DOHH2 (cell line): ENCODE measurements around the gene ST3GAL5.

ENCODE experiments used
- EZH2phosphoT487 ChIP-seq: fragments of 200-600 bp; sonication (generic); IDR thresholded peaks from 2 replicates; pipeline ENCODE4 v1.6.1; 2017; ENCODE audit warnings: borderline replicate concordance, mild to moderate bottlenecking, antibody characterized with exemption, low read length, moderate library complexity, mixed read lengths
- TF ChIP-seq, protein P1 (sequence below): fragments of 200-600 bp; sonication (generic); IDR thresholded peaks from one replicate; pipeline ENCODE4 v1.5.1; 2014; ENCODE audit warnings: antibody characterized with exemption, mild to moderate bottlenecking, low read depth, low read length; ENCODE audit not compliant: poor library complexity, severe bottlenecking

DNA sequence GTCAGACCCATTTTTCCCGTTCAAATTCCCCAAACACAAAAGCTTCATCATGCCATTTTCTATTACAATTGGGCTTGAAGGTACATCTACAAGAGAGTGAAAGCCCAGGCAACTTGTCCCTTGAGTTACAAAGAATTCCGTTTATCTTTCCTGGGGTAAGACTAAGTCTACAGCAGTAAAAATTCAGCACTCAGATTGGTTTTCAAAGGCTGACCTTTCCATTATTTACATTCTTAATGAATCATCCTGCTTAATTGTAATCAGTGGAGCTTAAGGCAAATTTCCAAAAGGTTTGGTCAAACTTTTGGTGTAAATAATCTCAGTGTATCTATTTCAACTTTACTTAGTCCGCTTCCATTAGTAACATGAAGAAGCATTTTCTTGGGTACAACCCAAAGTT lies 33.4 kb upstream of the ST3GAL5 start:
- TF ChIP-seq, protein P1, sequence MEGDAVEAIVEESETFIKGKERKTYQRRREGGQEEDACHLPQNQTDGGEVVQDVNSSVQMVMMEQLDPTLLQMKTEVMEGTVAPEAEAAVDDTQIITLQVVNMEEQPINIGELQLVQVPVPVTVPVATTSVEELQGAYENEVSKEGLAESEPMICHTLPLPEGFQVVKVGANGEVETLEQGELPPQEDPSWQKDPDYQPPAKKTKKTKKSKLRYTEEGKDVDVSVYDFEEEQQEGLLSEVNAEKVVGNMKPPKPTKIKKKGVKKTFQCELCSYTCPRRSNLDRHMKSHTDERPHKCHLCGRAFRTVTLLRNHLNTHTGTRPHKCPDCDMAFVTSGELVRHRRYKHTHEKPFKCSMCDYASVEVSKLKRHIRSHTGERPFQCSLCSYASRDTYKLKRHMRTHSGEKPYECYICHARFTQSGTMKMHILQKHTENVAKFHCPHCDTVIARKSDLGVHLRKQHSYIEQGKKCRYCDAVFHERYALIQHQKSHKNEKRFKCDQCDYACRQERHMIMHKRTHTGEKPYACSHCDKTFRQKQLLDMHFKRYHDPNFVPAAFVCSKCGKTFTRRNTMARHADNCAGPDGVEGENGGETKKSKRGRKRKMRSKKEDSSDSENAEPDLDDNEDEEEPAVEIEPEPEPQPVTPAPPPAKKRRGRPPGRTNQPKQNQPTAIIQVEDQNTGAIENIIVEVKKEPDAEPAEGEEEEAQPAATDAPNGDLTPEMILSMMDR, result no peak
- no peak for TF ChIP-seq EZH2phosphoT487
